GM18511 (cell line): ENCODE measurements around the gene FASTKD2.

Source experiments
- ATAC-seq: cut with Tn5 transposase; IDR thresholded peaks from one replicate; pipeline ENCODE4 v1.9.1; 2021; ENCODE audit warnings: mild to moderate bottlenecking, moderate library complexity; ENCODE audit not compliant: unreplicated experiment

The FASTKD2 gene

DNA sequence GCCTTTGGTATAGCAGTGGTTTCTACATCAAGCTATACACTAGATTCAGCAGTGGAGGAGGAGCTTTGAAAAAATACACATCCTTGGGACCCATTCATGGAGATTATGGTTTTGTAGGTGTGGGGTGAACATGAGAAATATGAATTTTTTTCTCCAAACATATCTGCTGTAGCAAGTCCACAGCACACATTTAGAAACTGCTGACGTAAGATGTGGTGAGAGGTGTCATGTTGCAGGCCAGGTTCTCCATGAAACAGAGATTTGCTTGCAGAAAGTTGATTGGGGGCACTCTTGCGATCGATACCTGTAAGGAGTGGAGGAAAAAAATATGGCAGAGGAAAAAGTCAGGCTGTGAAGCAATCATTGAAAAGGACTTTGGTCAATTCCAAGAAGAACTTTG lies 67.9 kb downstream of the FASTKD2 start:
- ATAC-seq: no peak

DNA sequence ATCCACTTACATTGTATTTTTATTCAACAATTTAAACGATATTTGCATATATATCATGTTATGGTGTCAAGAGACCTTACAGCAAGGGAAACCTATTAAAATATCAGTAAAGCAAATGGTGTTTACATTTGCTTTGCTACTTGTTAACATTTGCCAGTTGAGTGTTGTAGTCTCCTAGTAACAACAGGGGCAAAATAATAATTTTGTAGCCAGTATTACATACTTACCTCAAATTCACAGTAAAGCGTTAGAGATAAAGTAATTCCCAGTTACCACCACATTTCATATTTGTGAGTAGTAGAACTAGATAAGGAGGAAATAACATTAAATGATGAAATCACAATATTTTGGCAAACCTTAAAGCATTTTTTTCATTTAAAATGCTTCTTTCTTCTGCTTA lies 71.3 kb downstream of the FASTKD2 start:
- ATAC-seq: no peak

GRCh38 chr2:206837775-206838174 lies 72.4 kb downstream of the FASTKD2 start:
- ATAC-seq: no peak

DNA sequence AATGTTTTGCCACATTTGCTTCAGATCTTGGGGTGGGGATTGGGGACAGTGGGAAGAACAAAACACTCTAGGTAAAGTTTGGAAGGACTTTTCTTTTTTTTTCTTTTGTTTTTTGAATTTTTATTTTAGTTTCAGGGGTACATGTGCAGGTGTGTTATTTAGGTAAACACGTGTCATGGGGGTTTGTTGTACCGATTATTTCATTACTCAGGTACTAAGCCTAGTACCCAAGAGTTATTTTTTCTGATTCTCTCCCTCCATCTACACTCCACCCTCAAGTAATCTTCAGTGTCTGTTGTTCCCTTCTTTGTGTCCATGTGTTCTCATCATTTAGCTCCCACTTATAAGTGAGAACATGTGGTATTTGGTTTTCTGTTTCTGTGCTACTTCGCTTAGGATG lies 73.3 kb downstream of the FASTKD2 start:
- ATAC-seq: no peak

- no peak for ATAC-seq
Measured at GRCh38 chr2:206840999-206841398, 75.6 kb downstream of the FASTKD2 start.
